Natural killer cell treated with Interleukin-12 subunit alpha and Interleukin-12 subunit beta and Interleukin-15 and Interleukin-18, amount 100 ng/mL, for 72 hours (primary cell): ENCODE measurements around the gene FGF7. TPM values are rescaled to one million over a fixed set of nuclear protein-coding genes. Genes with fewer than 3 reads are reported as not detected.
"Not testable (repeated sequence)": the region's sequence is repeated elsewhere in the genome, so short reads cannot be mapped to it uniquely, and the experiment has no call there.

Source experiments
- ATAC-seq, 2 donors: fragments of 150-1000 bp; cut with Tn5 transposase in 1 of 2; sonication (Bioruptor Pico), chemical (Tn5 transposase) in 1 of 2; 2 replicates each; pipeline ENCODE4 v1.10.0; 2021
- DNase-seq: peaks from one replicate; pipeline ENCODE4 v3.0.0; 2022; ENCODE audit warnings: low spot score
- H3K27ac Mint-ChIP-seq, 2 donors: 1 replicate in 1 of 2; 2 replicates in 1 of 2; pipeline ENCODE4 v1.8.0; 2022; ENCODE audit warnings: mixed read lengths in 2 of 2, mild to moderate bottlenecking in 1 of 2, moderate library complexity in 1 of 2
- H3K27me3 Mint-ChIP-seq, 2 donors: 1 replicate in 1 of 2; 2 replicates in 1 of 2; pipeline ENCODE4 v1.8.0; 2022; ENCODE audit warnings: mixed read lengths in 2 of 2
- H3K36me3 Mint-ChIP-seq: one replicate; pipeline ENCODE4 v1.8.0; 2022; ENCODE audit warnings: mixed read lengths
- H3K4me1 Mint-ChIP-seq, 2 donors: 1 replicate in 1 of 2; 2 replicates in 1 of 2; pipeline ENCODE4 v1.8.0; 2022; ENCODE audit warnings: low read depth in 2 of 2, mixed read lengths in 2 of 2, mild to moderate bottlenecking in 1 of 2
- H3K4me3 Mint-ChIP-seq: one replicate; pipeline ENCODE4 v1.8.0; 2022; ENCODE audit warnings: mixed read lengths
- H3K9me3 Mint-ChIP-seq: 2 replicates; pipeline ENCODE4 v1.8.0; 2022; ENCODE audit warnings: mixed read lengths
- total RNA-seq, 2 donors: library from RNA; stranded (reverse); gene quantifications; one replicate each; pipeline ENCODE4 v1.2.3, GENCODE V29; 2022

Gene FGF7, protein sequence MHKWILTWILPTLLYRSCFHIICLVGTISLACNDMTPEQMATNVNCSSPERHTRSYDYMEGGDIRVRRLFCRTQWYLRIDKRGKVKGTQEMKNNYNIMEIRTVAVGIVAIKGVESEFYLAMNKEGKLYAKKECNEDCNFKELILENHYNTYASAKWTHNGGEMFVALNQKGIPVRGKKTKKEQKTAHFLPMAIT
- not detected for total RNA-seq

- Mint-ChIP-seq H3K4me3 (peak within 1 kb of the TSS; percentile 26), H3K27ac (peak within 1 kb of the TSS in 1 of 2 donors; percentile 72)
Measured at GRCh38 chr15:49423021-49423420, at the start of gene FGF7. Gene FGF7 (plus strand): TSS chr15:49423242. CDS start chr15:49424298, 1,056 bp downstream.

DNA sequence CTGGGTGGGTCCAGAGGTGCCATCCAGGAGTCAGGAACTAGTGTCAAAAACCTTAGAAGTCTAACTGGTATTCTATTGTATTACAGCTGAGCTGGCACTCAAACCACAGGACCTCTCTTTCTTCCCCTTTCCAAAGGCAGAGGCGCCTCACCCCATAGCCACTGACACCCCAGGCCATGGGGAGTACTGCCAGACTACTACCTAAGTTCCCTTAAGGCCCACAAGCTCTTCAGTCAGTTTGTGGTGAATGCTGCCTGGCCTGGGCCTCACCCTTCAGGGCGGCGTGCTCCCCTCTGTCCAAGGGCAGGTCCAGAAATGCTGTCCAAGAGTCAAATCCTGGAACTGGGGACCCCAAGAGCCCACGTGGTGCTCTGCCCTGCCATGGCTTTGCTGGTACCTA, 43.0 kb upstream of the FGF7 start:
- DNase-seq (no peak), ATAC-seq (no peak)
- Mint-ChIP-seq H3K36me3 (no peaks in the 10 kb centered on the region), H3K9me3 (no peaks in the 10 kb centered on the region), H3K4me1 (no peaks in the 10 kb centered on the region), H3K27ac (no peak overlapping the region), H3K4me3 (no peak overlapping the region), H3K27me3 (no peaks in the 10 kb centered on the region)

More at GRCh38 chr15:49423021-49423420, at the start of gene FGF7:
- Mint-ChIP-seq H3K27me3 (peaks cover 0 to 6% of the 10 kb centered on the region in 2 donors), H3K9me3 (no peaks in the 10 kb centered on the region), H3K4me1 (peaks cover 5 to 6% of the 10 kb centered on the region in 2 donors), H3K36me3 (no peaks in the 10 kb centered on the region)
- ATAC-seq (no peak), DNase-seq (no peak)

GRCh38 chr15:49380912-49381311, 42.1 kb upstream of the FGF7 start:
- no peak overlapping the region for H3K27ac Mint-ChIP-seq
- H3K36me3 Mint-ChIP-seq = no peaks in the 10 kb centered on the region
- H3K4me1 Mint-ChIP-seq = no peaks in the 10 kb centered on the region
- H3K9me3 Mint-ChIP-seq = no peaks in the 10 kb centered on the region
- no peak overlapping the region for H3K4me3 Mint-ChIP-seq
- no peak for DNase-seq
- no peak for ATAC-seq
- H3K27me3 Mint-ChIP-seq = no peaks in the 10 kb centered on the region

GRCh38 chr15:49382394-49382793, 40.6 kb upstream of the FGF7 start:
- no peak for ATAC-seq

DNA sequence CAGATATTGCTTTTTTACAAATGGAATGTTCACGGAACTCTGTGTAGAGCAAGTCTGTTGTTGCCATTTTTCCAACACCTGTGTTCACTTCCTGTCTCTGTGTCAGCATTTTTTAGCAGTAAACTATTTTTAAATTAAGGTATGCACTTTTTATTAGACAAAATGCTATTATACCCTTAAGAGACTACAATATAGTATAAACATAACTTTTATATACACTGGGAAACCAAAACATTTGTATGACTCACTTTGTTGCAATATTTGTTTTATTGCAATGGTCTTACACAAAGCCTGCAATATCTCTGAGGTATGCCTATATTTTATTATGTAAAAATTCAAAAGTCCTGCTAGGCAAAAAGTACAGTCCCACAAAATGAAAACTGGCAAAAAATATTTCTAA, 39.8 kb upstream of the FGF7 start:
- no peak overlapping the region for H3K27ac Mint-ChIP-seq
- ATAC-seq (no peak), DNase-seq (no peak)
- no peak overlapping the region for H3K4me3 Mint-ChIP-seq
- H3K9me3 Mint-ChIP-seq = no peaks in the 10 kb centered on the region
- no peaks in the 10 kb centered on the region for H3K36me3 Mint-ChIP-seq
- no peaks in the 10 kb centered on the region for H3K4me1 Mint-ChIP-seq
- peaks cover 14 to 16% of the 10 kb centered on the region in 2 donors for H3K27me3 Mint-ChIP-seq

More at GRCh38 chr15:49382394-49382793, 40.6 kb upstream of the FGF7 start:
- DNase-seq = no peak
- no peaks in the 10 kb centered on the region for H3K9me3 Mint-ChIP-seq
- H3K4me1 Mint-ChIP-seq = no peaks in the 10 kb centered on the region
- H3K27me3 Mint-ChIP-seq = peaks cover 8 to 11% of the 10 kb centered on the region in 2 donors
- no peak overlapping the region for H3K27ac Mint-ChIP-seq
- H3K36me3 Mint-ChIP-seq = no peaks in the 10 kb centered on the region
- no peak overlapping the region for H3K4me3 Mint-ChIP-seq

DNA sequence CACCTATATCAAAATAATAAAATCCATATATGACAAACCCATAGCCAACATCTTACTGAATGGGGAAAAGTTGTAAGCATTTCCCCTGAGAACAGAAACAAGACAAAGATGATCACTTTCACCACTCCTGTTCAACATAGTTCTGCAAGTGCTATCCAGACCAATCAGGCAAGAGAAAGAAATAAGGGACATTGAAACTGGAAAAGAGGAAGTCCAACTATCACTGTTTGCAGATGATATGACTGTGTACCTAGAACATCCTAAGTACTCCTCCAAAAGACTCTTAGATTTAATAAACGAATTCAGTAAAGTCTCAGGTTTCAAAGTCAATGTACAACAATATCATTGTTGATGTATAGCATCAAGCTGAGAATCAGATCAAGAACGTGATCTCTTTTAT, 35.6 kb upstream of the FGF7 start:
- DNase-seq = no peak
- H3K36me3 Mint-ChIP-seq = no peaks in the 10 kb centered on the region
- H3K4me3 Mint-ChIP-seq = no peak overlapping the region
- H3K4me1 Mint-ChIP-seq = no peaks in the 10 kb centered on the region
- peaks cover 14 to 22% of the 10 kb centered on the region in 2 donors for H3K27me3 Mint-ChIP-seq
- H3K27ac Mint-ChIP-seq = no peak overlapping the region
- ATAC-seq = no peak
- H3K9me3 Mint-ChIP-seq = no peaks in the 10 kb centered on the region

DNA sequence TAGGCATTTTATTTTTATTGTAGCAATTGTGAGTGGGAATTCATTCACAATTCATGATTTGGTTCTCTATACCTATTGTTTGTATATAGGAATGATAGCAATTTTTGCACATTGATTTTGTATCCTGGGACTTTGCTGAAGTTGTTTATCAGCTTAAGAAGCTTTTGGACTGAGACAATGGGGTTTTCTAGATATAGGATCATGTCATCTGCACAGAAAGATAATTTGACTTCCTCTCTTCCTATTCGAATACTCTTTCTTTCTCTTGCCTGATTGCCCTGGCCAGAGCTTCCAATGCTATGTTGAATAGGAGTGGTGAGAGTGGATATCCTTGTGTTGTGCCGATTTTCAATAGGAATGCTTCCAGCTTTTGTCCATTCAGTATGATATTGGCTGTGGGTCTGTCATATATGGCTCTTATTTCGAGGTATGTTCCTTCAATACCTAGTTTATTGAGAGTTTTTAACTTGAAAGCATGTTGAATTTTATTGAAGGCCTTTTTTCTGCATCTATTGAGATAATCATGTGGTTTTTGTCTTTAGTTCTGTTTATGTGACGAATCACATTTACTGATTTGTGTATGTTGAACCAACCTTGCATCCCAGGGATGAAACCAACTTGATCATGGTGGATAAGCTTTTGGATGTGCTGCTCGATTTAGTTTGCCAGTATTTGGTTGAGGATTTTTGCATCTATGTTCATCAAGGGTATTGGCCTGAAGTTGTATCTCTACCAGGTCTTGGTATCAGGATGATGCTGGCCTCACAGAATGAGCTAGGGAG, 20.3 kb upstream of the FGF7 start:
- ATAC-seq, H3K27ac Mint-ChIP-seq, H3K4me1 Mint-ChIP-seq, H3K9me3 Mint-ChIP-seq, H3K4me3 Mint-ChIP-seq, DNase-seq: not testable (repeated sequence)
- Mint-ChIP-seq H3K36me3 (peaks cover 10% of the 10 kb centered on the region), H3K27me3 (peaks cover 12 to 23% of the 10 kb centered on the region in 2 donors)

DNA sequence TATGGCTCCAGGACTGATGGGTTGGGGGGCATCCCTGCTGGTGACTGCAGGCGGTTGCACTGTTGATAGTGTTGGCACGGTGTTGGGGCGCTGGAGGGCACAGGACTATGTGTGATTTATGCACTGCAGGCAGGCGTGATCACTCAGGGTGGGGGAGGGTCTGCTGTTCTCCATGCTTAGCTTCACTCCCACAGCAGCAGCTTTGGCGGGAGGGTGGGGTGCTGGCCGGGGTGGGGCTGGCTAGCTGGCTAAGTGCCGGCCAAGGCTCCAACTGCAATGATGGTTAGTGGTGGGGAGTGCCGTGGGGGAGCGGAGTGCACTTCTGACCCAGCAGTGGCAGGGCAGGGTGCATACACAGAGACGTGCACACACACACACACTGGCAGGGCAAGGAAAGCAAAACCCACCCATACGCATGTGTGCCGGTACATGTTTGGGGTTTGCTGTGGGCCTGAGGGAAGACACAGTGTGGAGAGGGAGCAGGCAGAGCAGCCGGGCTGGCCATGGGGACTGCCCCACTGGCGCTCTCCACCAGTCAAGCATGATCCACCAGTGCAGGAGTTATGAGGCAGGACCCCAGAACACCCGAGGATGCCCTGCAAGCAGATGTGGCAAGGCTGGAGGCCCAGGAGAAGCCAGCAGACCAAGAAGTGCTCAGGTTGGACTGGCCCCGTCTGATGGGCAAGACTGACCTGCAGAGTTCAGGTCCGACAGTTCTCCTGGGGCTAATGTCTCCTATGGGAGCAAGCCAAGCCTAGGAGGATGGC, 16.5 kb upstream of the FGF7 start:
- Mint-ChIP-seq H3K4me1 (no peaks in the 10 kb centered on the region), H3K36me3 (peaks cover 10% of the 10 kb centered on the region), H3K27me3 (peaks cover 23 to 50% of the 10 kb centered on the region in 2 donors), H3K27ac (no peak overlapping the region), H3K4me3 (no peak overlapping the region), H3K9me3 (no peaks in the 10 kb centered on the region)
- DNase-seq = no peak
- peak; percentile 24 to 38 for ATAC-seq

DNA sequence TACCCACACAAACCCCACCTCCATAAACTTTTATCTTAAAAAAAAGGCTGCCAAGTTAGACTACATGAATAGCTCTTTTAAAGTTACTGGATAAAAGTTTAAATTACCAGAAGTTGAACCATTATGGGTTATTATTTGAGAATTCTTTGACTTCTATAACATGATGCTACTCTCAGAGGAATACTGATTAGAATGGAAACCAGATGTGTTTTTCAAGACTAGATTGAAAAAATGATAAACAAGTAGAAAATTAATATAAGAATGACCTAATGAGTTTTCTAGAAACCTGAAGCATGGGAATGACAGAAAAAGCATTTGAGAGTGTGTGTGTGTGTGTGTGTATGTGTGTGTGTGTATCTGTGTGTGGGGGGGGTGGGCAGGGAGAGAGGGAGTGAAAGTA, 12.4 kb upstream of the FGF7 start:
- H3K27ac Mint-ChIP-seq = no peak overlapping the region
- H3K4me3 Mint-ChIP-seq = no peak overlapping the region
- H3K9me3 Mint-ChIP-seq = no peaks in the 10 kb centered on the region
- no peaks in the 10 kb centered on the region for H3K36me3 Mint-ChIP-seq
- ATAC-seq (no peak), DNase-seq (no peak)
- H3K4me1 Mint-ChIP-seq = no peaks in the 10 kb centered on the region
- H3K27me3 Mint-ChIP-seq = peaks cover 15 to 38% of the 10 kb centered on the region in 2 donors

DNA sequence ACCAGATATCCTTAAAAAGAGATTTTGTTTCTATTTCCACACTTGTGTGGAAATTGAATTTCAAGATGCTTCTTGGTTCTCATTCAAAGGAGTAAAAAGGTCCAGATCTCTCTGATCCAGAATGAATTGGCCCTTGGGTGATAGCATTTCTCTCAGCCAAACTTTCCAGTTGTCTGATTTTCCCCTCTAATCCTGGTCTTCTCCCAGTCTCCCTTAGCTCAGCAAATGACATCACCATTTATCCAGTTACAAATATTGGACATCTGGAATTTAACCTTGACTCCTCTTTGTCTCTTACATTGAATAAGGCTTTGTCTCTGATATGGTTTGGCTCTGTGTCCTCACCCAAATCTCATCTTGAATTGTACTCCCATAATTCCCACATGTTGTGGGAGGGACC, 10.2 kb upstream of the FGF7 start:
- ATAC-seq (no peak), DNase-seq (no peak)
- Mint-ChIP-seq H3K4me3 (no peak overlapping the region), H3K27me3 (peaks cover 18 to 57% of the 10 kb centered on the region in 2 donors), H3K36me3 (no peaks in the 10 kb centered on the region), H3K9me3 (no peaks in the 10 kb centered on the region), H3K27ac (no peak overlapping the region), H3K4me1 (no peaks in the 10 kb centered on the region)

DNA sequence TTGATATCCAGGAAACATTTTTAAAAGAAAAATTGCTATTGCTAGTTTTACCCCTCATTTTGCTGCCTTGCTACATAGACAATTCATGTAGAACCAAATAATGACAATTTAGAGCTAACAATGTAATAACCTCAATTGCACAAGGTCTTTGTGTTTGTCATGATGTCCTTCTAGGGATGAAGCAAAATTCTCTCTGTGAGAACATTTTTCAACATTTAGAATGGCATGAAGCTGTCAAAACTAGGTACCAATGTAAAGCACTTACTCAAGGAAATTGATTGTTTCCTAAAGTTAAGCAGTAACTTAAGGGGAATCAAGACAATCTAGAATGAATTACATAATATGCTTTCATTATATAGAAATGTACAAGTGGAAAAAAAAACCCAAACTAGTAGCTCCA, 7.9 kb upstream of the FGF7 start:
- Mint-ChIP-seq H3K27ac (no peak overlapping the region), H3K4me3 (no peak overlapping the region), H3K9me3 (no peaks in the 10 kb centered on the region), H3K27me3 (peaks cover 14 to 39% of the 10 kb centered on the region in 2 donors), H3K4me1 (no peaks in the 10 kb centered on the region), H3K36me3 (no peaks in the 10 kb centered on the region)
- DNase-seq (no peak), ATAC-seq (no peak)

- H3K4me1 Mint-ChIP-seq = no peaks in the 10 kb centered on the region
- no peak for DNase-seq
- H3K27me3 Mint-ChIP-seq = peaks cover 10 to 34% of the 10 kb centered on the region in 2 donors
- H3K27ac Mint-ChIP-seq = no peak overlapping the region
- H3K4me3 Mint-ChIP-seq = no peak overlapping the region
- no peak for ATAC-seq
- H3K9me3 Mint-ChIP-seq = no peaks in the 10 kb centered on the region
- H3K36me3 Mint-ChIP-seq = no peaks in the 10 kb centered on the region
Measured at GRCh38 chr15:49415638-49416037, 7.4 kb upstream of the FGF7 start.

DNA sequence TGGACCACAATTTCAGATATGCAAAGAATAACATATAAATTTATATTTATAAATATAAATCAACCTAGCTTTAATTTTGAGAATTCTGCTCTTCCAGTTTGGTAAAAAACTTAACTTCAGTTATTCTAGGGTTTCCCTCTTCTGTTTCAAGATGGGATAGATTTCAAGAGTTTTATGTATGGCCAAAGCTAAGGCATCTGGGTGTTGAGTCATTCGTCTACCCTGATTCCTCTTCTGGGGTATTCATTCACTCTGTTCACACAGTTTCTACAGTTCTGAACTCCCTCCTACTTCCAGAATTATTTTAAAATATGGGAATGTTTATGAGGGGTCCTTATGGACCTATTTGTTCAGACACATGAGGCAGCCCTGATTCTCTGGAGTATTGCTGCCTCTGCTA, 4.2 kb upstream of the FGF7 start:
- no peaks in the 10 kb centered on the region for H3K9me3 Mint-ChIP-seq

DNA sequence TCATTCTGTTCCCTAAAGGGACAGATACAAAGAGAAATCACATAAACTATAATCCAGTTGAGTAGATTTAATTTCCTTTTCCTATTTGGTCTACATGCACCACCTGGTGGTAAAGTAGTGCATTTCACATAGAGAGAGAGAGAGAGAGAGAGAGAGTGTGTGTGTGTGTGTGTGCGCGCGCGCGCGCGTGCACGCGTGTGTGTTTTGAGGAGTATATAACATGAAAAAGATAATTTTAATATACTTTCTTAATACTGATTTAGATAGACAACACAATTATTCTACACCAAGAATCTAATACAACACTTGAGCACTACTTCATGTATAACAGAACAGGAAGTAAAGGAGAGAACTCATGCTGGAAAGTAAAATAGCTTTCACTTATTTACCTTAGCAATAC, 1.1 kb upstream of the FGF7 start:
- peak in 1 of 2 donors; percentile 65 for ATAC-seq
- H3K4me1 Mint-ChIP-seq = peaks cover 5 to 6% of the 10 kb centered on the region in 2 donors
- peak overlapping the region; percentile 26 for H3K4me3 Mint-ChIP-seq
- H3K9me3 Mint-ChIP-seq = no peaks in the 10 kb centered on the region
- peak overlapping the region in 1 of 2 donors; percentile 72 for H3K27ac Mint-ChIP-seq
- no peaks in the 10 kb centered on the region for H3K36me3 Mint-ChIP-seq
- no peak for DNase-seq
- peaks cover 6 to 7% of the 10 kb centered on the region in 2 donors for H3K27me3 Mint-ChIP-seq

More for the DNA sequence above, 4.2 kb upstream of the FGF7 start:
- Mint-ChIP-seq H3K4me1 (peaks cover 5 to 6% of the 10 kb centered on the region in 2 donors), H3K27ac (no peak overlapping the region), H3K27me3 (peaks cover 9 to 28% of the 10 kb centered on the region in 2 donors), H3K4me3 (no peak overlapping the region), H3K36me3 (no peaks in the 10 kb centered on the region)
- no peak for ATAC-seq
- no peak for DNase-seq
